Osteocyte (in vitro differentiated cells): ENCODE results near the gene ABCG4. TPM values are rescaled to one million over a fixed set of nuclear protein-coding genes. Genes with fewer than 3 reads are reported as not detected.
A peak's percentile ranks its signal among the peaks of the same experiment; 100 is the strongest.

ENCODE experiments used
- DNase-seq: peaks from one replicate; pipeline ENCODE4 v3.0.0; 2021; ENCODE audit warnings: mixed read lengths; ENCODE audit not compliant: unreplicated experiment; ENCODE audit errors: extremely low spot score
- H3K27ac Mint-ChIP-seq: one replicate; pipeline ENCODE4 v1.8.0; 2021; ENCODE audit warnings: mild to moderate bottlenecking, mixed read lengths; ENCODE audit not compliant: unreplicated experiment
- H3K27me3 Mint-ChIP-seq: one replicate; pipeline ENCODE4 v1.8.0; 2021; ENCODE audit warnings: mixed read lengths; ENCODE audit not compliant: unreplicated experiment
- H3K36me3 Mint-ChIP-seq: one replicate; pipeline ENCODE4 v1.8.0; 2021; ENCODE audit warnings: mixed read lengths; ENCODE audit not compliant: unreplicated experiment
- H3K4me1 Mint-ChIP-seq: one replicate; pipeline ENCODE4 v1.8.0; 2021; ENCODE audit warnings: mixed read lengths; ENCODE audit not compliant: unreplicated experiment
- H3K4me3 Mint-ChIP-seq: one replicate; pipeline ENCODE4 v1.8.0; 2021; ENCODE audit warnings: mild to moderate bottlenecking, moderate library complexity, mixed read lengths; ENCODE audit not compliant: unreplicated experiment
- H3K9me3 Mint-ChIP-seq: one replicate; pipeline ENCODE4 v1.8.0; 2021; ENCODE audit warnings: mixed read lengths; ENCODE audit not compliant: unreplicated experiment
- total RNA-seq: library from RNA; stranded (reverse); gene quantifications from 2 replicates; pipeline ENCODE4 v1.2.1, GENCODE V29; 2021
- TF ChIP-seq, protein P1 (sequence below): fragments of 200-600 bp; sonication (generic); IDR thresholded peaks from 2 replicates; pipeline ENCODE4 v1.5.0; 2021; ENCODE audit warnings: antibody characterized with exemption, mild to moderate bottlenecking, moderate library complexity

Gene ABCG4
- total RNA-seq, 1 donor from 2014 or later: 0.75 TPM

DNA sequence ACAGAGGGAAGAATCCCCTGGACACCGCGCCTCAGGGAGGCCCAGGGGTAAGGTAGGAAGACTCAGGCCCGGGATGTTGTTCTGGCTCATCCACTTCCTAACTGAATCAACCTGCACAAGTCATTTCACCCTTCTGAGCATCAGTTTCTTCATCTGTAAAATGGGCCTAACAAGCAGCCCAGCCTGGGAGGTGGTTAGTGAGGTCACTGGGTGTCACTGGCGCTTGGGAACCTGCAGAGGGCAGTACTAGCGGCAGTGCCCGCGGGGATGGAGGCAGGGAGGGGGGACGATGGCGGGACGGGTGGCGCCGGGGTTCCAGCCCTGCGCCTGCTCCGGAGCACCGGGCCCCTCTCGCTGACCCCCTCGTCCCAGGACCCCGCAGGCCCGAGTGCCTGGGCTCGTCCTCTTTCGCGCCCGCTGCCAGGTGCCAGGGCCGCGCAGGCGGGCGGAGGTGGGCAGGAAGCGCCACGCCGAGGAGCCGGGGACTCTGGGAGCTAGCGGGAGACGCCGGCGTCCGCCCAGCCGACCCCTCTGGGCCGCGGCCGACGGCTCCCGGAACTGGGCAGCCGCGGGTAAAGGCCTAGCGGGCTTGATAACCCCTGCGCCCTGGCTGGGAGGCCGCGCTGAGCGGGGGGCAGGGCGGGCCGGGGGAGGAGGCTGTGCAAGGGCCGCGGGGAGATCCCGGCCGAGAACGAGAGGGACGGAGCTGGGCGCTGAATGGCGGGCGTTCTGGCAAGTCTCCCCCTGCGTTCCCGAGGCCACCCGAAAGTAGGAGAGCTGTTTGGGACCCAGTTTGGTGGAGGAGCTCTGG, 19.8 kb downstream of the ABCG4 start, which contains the start of gene NLRX1:
Gene NLRX1, plus strand, starts transcription at position 255 of the 811 bp plus-strand sequence. CDS start 2,679 bp downstream, outside the sequence.
- peak within 1 kb of the TSS; percentile 72 for H3K4me3 Mint-ChIP-seq
- peak; percentile 93 for DNase-seq
- no peaks in the 10 kb centered on the region for H3K9me3 Mint-ChIP-seq
- no peaks in the 10 kb centered on the region for H3K36me3 Mint-ChIP-seq
- H3K27me3 Mint-ChIP-seq: no peaks in the 10 kb centered on the region
- peaks cover 6% of the 10 kb centered on the region for H3K4me1 Mint-ChIP-seq
- TF ChIP-seq, protein P1, sequence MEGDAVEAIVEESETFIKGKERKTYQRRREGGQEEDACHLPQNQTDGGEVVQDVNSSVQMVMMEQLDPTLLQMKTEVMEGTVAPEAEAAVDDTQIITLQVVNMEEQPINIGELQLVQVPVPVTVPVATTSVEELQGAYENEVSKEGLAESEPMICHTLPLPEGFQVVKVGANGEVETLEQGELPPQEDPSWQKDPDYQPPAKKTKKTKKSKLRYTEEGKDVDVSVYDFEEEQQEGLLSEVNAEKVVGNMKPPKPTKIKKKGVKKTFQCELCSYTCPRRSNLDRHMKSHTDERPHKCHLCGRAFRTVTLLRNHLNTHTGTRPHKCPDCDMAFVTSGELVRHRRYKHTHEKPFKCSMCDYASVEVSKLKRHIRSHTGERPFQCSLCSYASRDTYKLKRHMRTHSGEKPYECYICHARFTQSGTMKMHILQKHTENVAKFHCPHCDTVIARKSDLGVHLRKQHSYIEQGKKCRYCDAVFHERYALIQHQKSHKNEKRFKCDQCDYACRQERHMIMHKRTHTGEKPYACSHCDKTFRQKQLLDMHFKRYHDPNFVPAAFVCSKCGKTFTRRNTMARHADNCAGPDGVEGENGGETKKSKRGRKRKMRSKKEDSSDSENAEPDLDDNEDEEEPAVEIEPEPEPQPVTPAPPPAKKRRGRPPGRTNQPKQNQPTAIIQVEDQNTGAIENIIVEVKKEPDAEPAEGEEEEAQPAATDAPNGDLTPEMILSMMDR: peak; percentile 73
- peak within 1 kb of the TSS; percentile 76 for H3K27ac Mint-ChIP-seq

DNA sequence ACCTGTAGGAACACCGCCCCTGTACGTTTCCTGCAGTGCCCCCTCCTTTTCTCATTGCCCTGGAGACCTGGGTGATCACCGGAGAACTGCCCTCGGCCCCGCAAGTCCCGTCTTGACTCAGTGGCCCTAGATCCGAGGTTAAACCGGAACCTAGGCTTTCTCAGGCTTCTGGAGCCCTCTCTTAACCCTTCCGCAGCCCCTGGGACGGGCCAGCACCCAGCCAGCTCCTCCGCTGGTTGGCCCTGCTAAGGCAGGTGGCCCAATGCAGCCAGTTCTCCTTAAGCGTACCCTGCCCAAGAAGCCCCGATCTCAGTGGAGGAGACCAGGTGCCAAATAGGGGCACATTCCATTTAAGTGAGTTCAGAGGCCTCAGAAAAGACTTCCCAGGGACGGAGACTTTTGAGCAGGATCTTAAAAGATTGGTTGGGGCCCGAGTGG, 20.4 kb downstream of the ABCG4 start:
- H3K27me3 Mint-ChIP-seq: no peaks in the 10 kb centered on the region
- no peaks in the 10 kb centered on the region for H3K36me3 Mint-ChIP-seq
- no peak for DNase-seq
- TF ChIP-seq, protein P1: no peak
- H3K4me1 Mint-ChIP-seq: peaks cover 6% of the 10 kb centered on the region
- peak overlapping the region; percentile 72 for H3K4me3 Mint-ChIP-seq
- H3K9me3 Mint-ChIP-seq: no peaks in the 10 kb centered on the region
- peak overlapping the region; percentile 76 for H3K27ac Mint-ChIP-seq

DNA sequence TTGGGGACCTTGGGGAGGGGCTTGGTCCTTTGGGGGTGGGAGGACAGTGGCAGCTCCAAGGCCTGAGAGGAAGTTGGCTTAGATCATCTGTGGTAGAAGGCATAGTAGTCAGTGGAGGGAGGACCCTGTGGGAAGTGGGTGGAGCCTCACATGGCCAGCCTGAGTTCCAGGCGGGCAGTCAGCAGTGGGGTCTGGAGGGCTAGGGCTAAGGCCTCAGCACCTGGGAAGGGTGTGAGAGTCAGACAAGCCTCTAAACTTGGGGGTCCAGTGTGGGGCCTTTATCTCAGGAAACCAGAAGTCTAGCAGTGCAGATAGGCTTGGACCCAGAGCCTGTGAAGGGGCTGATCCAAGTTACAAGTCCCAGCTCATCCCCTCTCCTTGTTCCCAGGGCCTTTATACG, 23.7 kb downstream of the ABCG4 start:
- H3K36me3 Mint-ChIP-seq: peaks cover 2% of the 10 kb centered on the region
- peaks cover 6% of the 10 kb centered on the region for H3K4me1 Mint-ChIP-seq
- no peak for DNase-seq
- TF ChIP-seq, protein P1: no peak
- no peaks in the 10 kb centered on the region for H3K27me3 Mint-ChIP-seq
- H3K9me3 Mint-ChIP-seq: no peaks in the 10 kb centered on the region
- H3K4me3 Mint-ChIP-seq: no peak overlapping the region
- no peak overlapping the region for H3K27ac Mint-ChIP-seq

DNA sequence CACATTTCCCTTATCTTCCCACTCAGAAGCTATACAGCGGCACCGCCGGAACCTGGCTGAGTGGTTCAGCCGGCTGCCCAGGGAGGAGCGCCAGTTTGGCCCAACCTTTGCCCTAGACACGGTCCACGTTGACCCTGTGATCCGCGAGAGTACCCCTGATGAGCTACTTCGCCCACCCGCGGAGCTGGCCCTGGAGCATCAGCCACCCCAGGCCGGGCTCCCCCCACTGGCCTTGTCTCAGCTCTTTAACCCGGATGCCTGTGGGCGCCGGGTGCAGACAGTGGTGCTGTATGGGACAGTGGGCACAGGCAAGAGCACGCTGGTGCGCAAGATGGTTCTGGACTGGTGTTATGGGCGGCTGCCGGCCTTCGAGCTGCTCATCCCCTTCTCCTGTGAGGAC, 24.6 kb downstream of the ABCG4 start:
- H3K4me3 Mint-ChIP-seq: no peak overlapping the region
- H3K4me1 Mint-ChIP-seq: peaks cover 14% of the 10 kb centered on the region
- no peak overlapping the region for H3K27ac Mint-ChIP-seq
- TF ChIP-seq, protein P1: no peak
- no peaks in the 10 kb centered on the region for H3K27me3 Mint-ChIP-seq
- peaks cover 2% of the 10 kb centered on the region for H3K36me3 Mint-ChIP-seq
- no peaks in the 10 kb centered on the region for H3K9me3 Mint-ChIP-seq
- DNase-seq: no peak

DNA sequence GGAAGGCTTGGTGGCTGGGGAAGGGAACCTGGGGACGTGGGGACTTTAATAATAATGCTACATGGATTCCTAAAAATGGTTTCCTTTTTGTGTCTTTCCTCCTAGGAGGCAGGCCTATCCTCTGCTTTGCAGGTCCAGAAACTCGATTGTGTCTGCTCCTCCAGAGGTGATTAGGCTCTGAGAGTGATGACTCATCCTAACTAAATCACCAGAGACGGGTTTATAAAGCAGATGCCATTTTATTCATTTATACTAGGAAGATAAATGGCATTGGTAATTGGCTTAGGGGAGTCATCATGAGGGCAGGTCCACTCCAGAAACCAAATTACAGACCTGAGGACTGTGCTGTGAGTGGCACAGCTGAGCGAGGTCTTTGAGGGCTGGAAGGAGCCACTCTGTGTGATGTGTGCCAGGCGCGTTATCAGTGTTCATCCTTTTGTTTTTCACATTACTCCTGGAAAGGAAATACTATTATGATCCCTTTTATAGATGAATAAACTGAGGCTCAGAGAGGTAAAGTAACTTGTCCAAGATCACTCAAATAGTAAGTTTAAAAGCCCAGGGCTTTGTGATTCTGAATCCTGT, 26.7 kb downstream of the ABCG4 start:
- no peak for DNase-seq
- Mint-ChIP-seq H3K27me3 (no peaks in the 10 kb centered on the region), H3K36me3 (peaks cover 5% of the 10 kb centered on the region), H3K27ac (no peak overlapping the region), H3K9me3 (no peaks in the 10 kb centered on the region), H3K4me3 (no peak overlapping the region), H3K4me1 (peaks cover 9% of the 10 kb centered on the region)
- TF ChIP-seq, protein P1: no peak
